Measurements from ENCODE around the gene ZNF821.
"Not testable (repeated sequence)": the region's sequence is repeated elsewhere in the genome, so short reads cannot be mapped to it uniquely, and the experiment has no call there.

The ZNF821 gene

GRCh38 chr16:71883849-71884638 is at the start of gene ZNF821:
Gene ZNF821, minus strand, starts transcription at chr16:71884182. Its CDS starts 4,236 bp downstream, at chr16:71879946.
- DNase-seq (ENCODE audit: low read depth): peak; percentile 38

- DNase-seq (ENCODE audit: low read depth): no peak
Measured at GRCh38 chr16:71933017-71933416, 49.0 kb upstream of the ZNF821 start.

GRCh38 chr16:71931599-71931998 is 47.6 kb upstream of the ZNF821 start:
- no peak for DNase-seq (ENCODE audit: low read depth)

GRCh38 chr16:71931001-71931400 is 47.0 kb upstream of the ZNF821 start:
- DNase-seq (ENCODE audit: low read depth): no peak

GRCh38 chr16:71930013-71930563 is 46.1 kb upstream of the ZNF821 start:
- DNase-seq (ENCODE audit: low read depth): no peak

- no peak for DNase-seq (ENCODE audit: low read depth)
Measured at GRCh38 chr16:71929048-71929447, 45.1 kb upstream of the ZNF821 start.

- DNase-seq (ENCODE audit: low read depth): no peak
Measured at GRCh38 chr16:71927787-71928186, 43.8 kb upstream of the ZNF821 start.

- DNase-seq (ENCODE audit: low read depth): no peak
Measured at GRCh38 chr16:71927383-71927782, 43.4 kb upstream of the ZNF821 start.

- no peak for DNase-seq (ENCODE audit: low read depth)
Measured at GRCh38 chr16:71924710-71925109, 40.7 kb upstream of the ZNF821 start.

GRCh38 chr16:71923941-71924690 is 40.1 kb upstream of the ZNF821 start:
- no peak for DNase-seq (ENCODE audit: low read depth)

GRCh38 chr16:71920658-71921057 is 36.7 kb upstream of the ZNF821 start:
- DNase-seq (ENCODE audit: low read depth): no peak

- no peak for DNase-seq (ENCODE audit: low read depth)
Measured at GRCh38 chr16:71919035-71919434, 35.1 kb upstream of the ZNF821 start.

- no peak for DNase-seq (ENCODE audit: low read depth)
Measured at GRCh38 chr16:71917900-71918299, 33.9 kb upstream of the ZNF821 start.

- DNase-seq (ENCODE audit: low read depth): no peak
Measured at GRCh38 chr16:71916397-71916920, 32.5 kb upstream of the ZNF821 start.

- DNase-seq (ENCODE audit: low read depth): no peak
Measured at GRCh38 chr16:71915350-71915749, 31.4 kb upstream of the ZNF821 start.

GRCh38 chr16:71914802-71915201 is 30.8 kb upstream of the ZNF821 start:
- no peak for DNase-seq (ENCODE audit: low read depth)

- DNase-seq (ENCODE audit: low read depth): no peak
Measured at GRCh38 chr16:71912534-71913275, 28.7 kb upstream of the ZNF821 start.

- no peak for DNase-seq (ENCODE audit: low read depth)
Measured at GRCh38 chr16:71911121-71911520, 27.1 kb upstream of the ZNF821 start.

GRCh38 chr16:71905765-71906164 is 21.8 kb upstream of the ZNF821 start:
- DNase-seq (ENCODE audit: low read depth): not testable (repeated sequence)

GRCh38 chr16:71904239-71904638 is 20.3 kb upstream of the ZNF821 start:
- no peak for DNase-seq (ENCODE audit: low read depth)

GRCh38 chr16:71903608-71904007 is 19.6 kb upstream of the ZNF821 start:
- no peak for DNase-seq (ENCODE audit: low read depth)
